NAMALWA (cell line): ENCODE measurements around the gene NRXN3.

Experiments used
- DNase-seq: peaks from one replicate; pipeline ENCODE4 v3.0.0-alpha.2; 2015; ENCODE audit warnings: low spot score

Gene NRXN3

GRCh38 chr14:79631276-79631675 is 1461.1 kb downstream of the NRXN3 start:
- no peak for DNase-seq

GRCh38 chr14:79638672-79639266 is 1468.6 kb downstream of the NRXN3 start:
- DNase-seq, result no peak

- DNase-seq, result no peak
These were observed 1469.4 kb downstream of the NRXN3 start for GRCh38 chr14:79639613-79640012.

- DNase-seq, result no peak
These were observed 1471.2 kb downstream of the NRXN3 start for GRCh38 chr14:79641371-79641770.

GRCh38 chr14:79643132-79643531 is 1473.0 kb downstream of the NRXN3 start:
- DNase-seq, result no peak

GRCh38 chr14:79645753-79646362 is 1475.7 kb downstream of the NRXN3 start:
- no peak for DNase-seq

- no peak for DNase-seq
These were observed 1479.7 kb downstream of the NRXN3 start for GRCh38 chr14:79649856-79650255.

GRCh38 chr14:79652513-79653307 is 1482.5 kb downstream of the NRXN3 start:
- DNase-seq, result no peak

GRCh38 chr14:79656056-79656455 is 1485.9 kb downstream of the NRXN3 start:
- DNase-seq, result no peak

- no peak for DNase-seq
These were observed 1486.3 kb downstream of the NRXN3 start for GRCh38 chr14:79656496-79656895.

GRCh38 chr14:79658221-79658620 is 1488.0 kb downstream of the NRXN3 start:
- DNase-seq, result no peak

- no peak for DNase-seq
These were observed 1488.6 kb downstream of the NRXN3 start for GRCh38 chr14:79658769-79659168.

GRCh38 chr14:79660053-79660939 is 1490.1 kb downstream of the NRXN3 start:
- no peak for DNase-seq

GRCh38 chr14:79661752-79662151 is 1491.6 kb downstream of the NRXN3 start:
- DNase-seq, result no peak

GRCh38 chr14:79663453-79663852 is 1493.3 kb downstream of the NRXN3 start:
- DNase-seq, result no peak

GRCh38 chr14:79665556-79665955 is 1495.4 kb downstream of the NRXN3 start:
- DNase-seq, result no peak

- no peak for DNase-seq
These were observed 1498.8 kb downstream of the NRXN3 start for GRCh38 chr14:79668951-79669350.

GRCh38 chr14:79670811-79671210 is 1500.6 kb downstream of the NRXN3 start:
- DNase-seq, result no peak

GRCh38 chr14:79680087-79680486 is 1509.9 kb downstream of the NRXN3 start:
- no peak for DNase-seq

- no peak for DNase-seq
These were observed 1516.0 kb downstream of the NRXN3 start for GRCh38 chr14:79686196-79686595.

GRCh38 chr14:79690960-79691359 is 1520.8 kb downstream of the NRXN3 start:
- DNase-seq, result no peak

- no peak for DNase-seq
These were observed 1523.8 kb downstream of the NRXN3 start for GRCh38 chr14:79693935-79694334.
